Mesenchymal stem cell (in vitro differentiated cells and primary cell): Measurements from ENCODE around the gene CHEK2.
"Not testable (repeated sequence)": the region's sequence is repeated elsewhere in the genome, so short reads cannot be mapped to it uniquely, and the experiment has no call there.

Source experiments
- DNase-seq: peaks from one replicate; pipeline ENCODE4 v3.0.0-alpha.2; 2013
- H2AFZ ChIP-seq: one replicate; pipeline ENCODE4 v1.6.1; 2013; ENCODE audit warnings: low read depth, mild to moderate bottlenecking, control low read depth, inconsistent platforms, low read length, moderate library complexity
- H2AK5ac ChIP-seq: 2 replicates; pipeline ENCODE4 v1.6.1; 2013; ENCODE audit warnings: low read length, moderate library complexity, mild to moderate bottlenecking, inconsistent platforms; ENCODE audit not compliant: severe bottlenecking
- H2BK120ac ChIP-seq: one replicate; pipeline ENCODE4 v1.6.1; 2013; ENCODE audit warnings: low read depth, mild to moderate bottlenecking, inconsistent platforms, low read length, moderate library complexity
- H2BK12ac ChIP-seq, 2 experiments: one replicate each; pipeline ENCODE4 v1.6.1; 2013; ENCODE audit warnings: inconsistent platforms in 2 of 2, low read length in 2 of 2, mild to moderate bottlenecking in 2 of 2, moderate library complexity in 2 of 2, control low read depth in 1 of 2
- H2BK15ac ChIP-seq: one replicate; pipeline ENCODE4 v1.6.1; 2013; ENCODE audit warnings: mild to moderate bottlenecking, low read depth, inconsistent platforms; ENCODE audit not compliant: poor library complexity, severe bottlenecking
- H2BK5ac ChIP-seq: 2 replicates; pipeline ENCODE4 v1.6.1; 2013; ENCODE audit warnings: low read depth, mild to moderate bottlenecking, low read length, control low read depth, inconsistent platforms; ENCODE audit not compliant: poor library complexity, severe bottlenecking
- H3K14ac ChIP-seq, 2 experiments: one replicate each; pipeline ENCODE4 v1.6.1; 2013; ENCODE audit warnings: inconsistent platforms in 2 of 2, low read length in 2 of 2, control low read depth in 1 of 2, mild to moderate bottlenecking in 1 of 2, moderate library complexity in 1 of 2
- H3K18ac ChIP-seq, 2 experiments: one replicate each; pipeline ENCODE4 v1.6.1; 2013; ENCODE audit warnings: inconsistent platforms in 2 of 2, low read length in 2 of 2, control low read depth in 1 of 2, low read depth in 1 of 2, mild to moderate bottlenecking in 1 of 2
- H3K23ac ChIP-seq, 2 experiments: one replicate each; pipeline ENCODE4 v1.6.1; 2013; ENCODE audit warnings: inconsistent platforms in 2 of 2, low read length in 2 of 2, mild to moderate bottlenecking in 2 of 2, moderate library complexity in 2 of 2, control low read depth in 1 of 2
- H3K27ac ChIP-seq: 2 replicates; pipeline ENCODE4 v1.5.1; 2013; ENCODE audit warnings: mild to moderate bottlenecking, moderate library complexity, low read length, control low read depth, inconsistent platforms; ENCODE audit not compliant: poor library complexity, severe bottlenecking
- H3K27me3 ChIP-seq, 2 experiments: 2 replicates each; pipeline versions ENCODE4 v1.6.1 to v1.7.0; 2013; ENCODE audit warnings: low read length in 2 of 2, mild to moderate bottlenecking in 2 of 2, moderate library complexity in 2 of 2, control low read depth in 1 of 2, inconsistent platforms in 1 of 2; ENCODE audit not compliant: control insufficient read depth in 1 of 2, insufficient read depth in 1 of 2
- H3K36me3 ChIP-seq, 2 experiments: 2 replicates each; pipeline versions ENCODE4 v1.6.1 to v1.7.0; 2013; ENCODE audit warnings: low read length in 2 of 2, control low read depth in 1 of 2, inconsistent platforms in 1 of 2, low read depth in 1 of 2, mild to moderate bottlenecking in 1 of 2; ENCODE audit not compliant: insufficient read depth in 2 of 2, control insufficient read depth in 1 of 2
- H3K4ac ChIP-seq, 2 experiments: one replicate each; pipeline ENCODE4 v1.6.1; 2013; ENCODE audit warnings: inconsistent platforms in 2 of 2, low read length in 2 of 2, mild to moderate bottlenecking in 2 of 2, moderate library complexity in 2 of 2, control low read depth in 1 of 2, low read depth in 1 of 2
- H3K4me1 ChIP-seq: 2 replicates; pipeline ENCODE4 v1.6.1; 2013; ENCODE audit warnings: low read depth, low read length, control low read depth; ENCODE audit not compliant: control insufficient read depth, insufficient read depth
- H3K4me2 ChIP-seq: 2 replicates; pipeline ENCODE4 v1.6.1; 2013; ENCODE audit warnings: low read length, mild to moderate bottlenecking, inconsistent platforms; ENCODE audit not compliant: poor library complexity, severe bottlenecking
- H3K4me3 ChIP-seq, 2 experiments: 2 replicates each; pipeline versions ENCODE4 v1.5.1 to v1.7.0; 2013; ENCODE audit warnings: low read length in 2 of 2, mild to moderate bottlenecking in 2 of 2, control low read depth in 1 of 2, low read depth in 1 of 2; ENCODE audit not compliant: insufficient read depth in 1 of 2
- H3K79me1 ChIP-seq: replicated peaks from 2 replicates; pipeline ENCODE4 v1.6.1; 2013; ENCODE audit warnings: mild to moderate bottlenecking, control low read depth, low read length, inconsistent platforms; ENCODE audit not compliant: poor library complexity, severe bottlenecking
- H3K9ac ChIP-seq: 2 replicates; pipeline ENCODE4 v1.7.0; 2013; ENCODE audit warnings: mild to moderate bottlenecking, low read length, moderate library complexity
- H3K9me3 ChIP-seq: 2 replicates; pipeline ENCODE4 v1.7.0; 2013; ENCODE audit warnings: mild to moderate bottlenecking, low read length; ENCODE audit not compliant: control insufficient read depth
- H4K8ac ChIP-seq: one replicate; pipeline ENCODE4 v1.6.1; 2013; ENCODE audit warnings: inconsistent platforms, mild to moderate bottlenecking, low read length, moderate library complexity
- H4K91ac ChIP-seq: one replicate; pipeline ENCODE4 v1.6.1; 2013; ENCODE audit warnings: mild to moderate bottlenecking, low read length, inconsistent platforms
- WGBS: methylation state at CpG from one replicate; pipeline ENCODE4 v1.1.7; 2013; ENCODE audit warnings: mixed read lengths; 5-methylcytosine and 5-hydroxymethylcytosine counted together

CHEK2 gene

DNA sequence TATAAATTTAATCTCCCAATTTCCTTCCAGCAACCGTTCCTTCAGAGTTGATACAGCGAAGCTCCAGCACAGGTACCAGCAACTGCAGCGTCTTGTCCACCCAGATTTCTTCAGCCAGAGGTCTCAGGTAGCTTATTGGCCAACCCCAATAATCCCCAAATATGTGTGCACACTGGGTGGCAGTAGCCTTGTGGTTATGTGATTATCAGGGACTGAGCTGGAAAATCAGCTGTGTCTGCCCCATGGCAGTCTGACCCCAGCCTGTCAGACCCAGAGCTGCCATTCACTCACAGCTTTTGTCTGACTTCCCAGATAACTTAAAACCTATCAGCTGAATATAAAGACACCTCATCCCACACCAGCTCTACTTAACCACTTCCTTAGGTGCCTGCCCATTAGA lies 2.2 kb upstream of the CHEK2 start:
- peaks cover 31 to 51% of the 10 kb centered on the region in 2 experiments for H3K36me3 ChIP-seq

DNA sequence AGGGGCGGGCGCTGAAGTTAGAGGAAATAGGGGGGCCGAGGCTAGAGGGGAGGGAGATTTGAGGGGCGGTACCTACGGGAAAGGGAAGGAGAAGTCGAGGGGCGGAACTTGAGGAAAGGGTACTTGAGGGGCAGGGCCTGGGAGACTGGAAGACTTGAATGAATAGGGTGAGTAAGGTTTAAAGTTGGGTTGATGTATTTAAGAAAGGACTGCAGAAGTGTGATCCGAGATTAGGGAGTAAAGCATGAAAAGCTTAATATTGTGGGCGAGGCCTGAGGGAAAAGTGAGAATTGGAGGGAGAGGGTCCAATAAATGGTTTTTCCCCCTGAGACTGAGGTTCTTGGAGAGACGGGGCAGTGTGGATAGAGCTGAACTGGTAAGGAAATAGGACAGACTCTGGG lies 942 bp upstream of the CHEK2 start:
- Histone ChIP-seq H3K23ac (no peak overlapping the region), H3K9me3 (no peaks in the 10 kb centered on the region), H3K79me1 (peaks cover 28% of the 10 kb centered on the region), H2AFZ (no peak overlapping the region), H3K36me3 (peaks cover 22 to 39% of the 10 kb centered on the region in 2 experiments), H3K9ac (peak overlapping the region; percentile 98), H3K27ac (peak overlapping the region; percentile 73), H2AK5ac (no peak overlapping the region), H3K4me2 (peak overlapping the region; percentile 83), H3K4me1 (peaks cover 4% of the 10 kb centered on the region), H3K14ac (no peak overlapping the region), H2BK12ac (no peak overlapping the region), H3K4ac (no peak overlapping the region), H2BK120ac (no peak overlapping the region), H3K4me3 (peak overlapping the region in 1 of 2 experiments; percentile 90), H4K8ac (no peak overlapping the region), H4K91ac (no peak overlapping the region), H3K18ac (no peak overlapping the region), H2BK15ac (no peak overlapping the region), H2BK5ac (no peak overlapping the region), H3K27me3 (no peaks in the 10 kb centered on the region)
- DNase-seq = no peak
- 1% methylated on average over 10 of the region's 10 CpGs for WGBS

More for the DNA sequence above, 2.2 kb upstream of the CHEK2 start:
- H3K4me2 ChIP-seq = no peak overlapping the region
- H3K18ac ChIP-seq = no peak overlapping the region
- no peak overlapping the region for H2BK120ac ChIP-seq
- DNase-seq = no peak
- H4K91ac ChIP-seq = no peak overlapping the region
- H3K14ac ChIP-seq = no peak overlapping the region
- no peaks in the 10 kb centered on the region for H3K27me3 ChIP-seq
- H3K23ac ChIP-seq = no peak overlapping the region
- H2BK5ac ChIP-seq = no peak overlapping the region
- H3K4ac ChIP-seq = no peak overlapping the region
- no peak overlapping the region for H2AFZ ChIP-seq
- H3K27ac ChIP-seq = no peak overlapping the region
- no peak overlapping the region for H3K4me3 ChIP-seq
- H2AK5ac ChIP-seq = no peak overlapping the region
- H3K9me3 ChIP-seq = no peaks in the 10 kb centered on the region
- WGBS = 100% methylated on average over 3 of the region's 3 CpGs
- no peak overlapping the region for H2BK12ac ChIP-seq
- H3K9ac ChIP-seq = no peak overlapping the region
- H3K4me1 ChIP-seq = peaks cover 4% of the 10 kb centered on the region
- no peak overlapping the region for H2BK15ac ChIP-seq
- peaks cover 22% of the 10 kb centered on the region for H3K79me1 ChIP-seq
- no peak overlapping the region for H4K8ac ChIP-seq

DNA sequence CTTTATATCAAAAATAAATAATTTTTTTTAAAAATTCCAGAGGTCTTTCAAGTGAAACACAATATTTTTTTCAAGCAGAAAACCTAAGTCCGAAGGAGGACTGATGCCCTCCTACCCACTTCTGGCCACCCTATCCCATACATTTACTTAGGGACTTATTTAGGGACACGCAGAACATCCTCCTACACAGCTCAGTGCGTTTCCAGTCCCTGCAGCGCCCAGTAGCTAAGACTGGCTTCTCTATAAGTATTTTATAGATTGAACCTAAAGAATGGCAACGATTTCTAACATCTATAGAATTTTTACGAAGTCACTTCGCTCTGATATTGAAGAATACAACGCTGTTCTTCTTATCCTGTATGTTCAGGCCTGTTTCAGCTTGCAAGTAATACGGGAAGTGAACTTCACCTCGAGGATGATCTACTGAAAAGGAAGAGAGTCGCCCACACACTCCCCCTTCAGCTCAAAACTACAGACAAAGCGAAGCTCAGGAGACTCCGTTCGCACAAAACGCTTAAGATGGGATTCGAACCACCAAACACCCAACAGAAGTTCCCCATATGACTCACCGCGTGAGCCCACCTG lies 328 bp downstream of the CHEK2 start:
- Histone ChIP-seq H3K4me1 (peaks cover 4% of the 10 kb centered on the region), H3K27me3 (no peaks in the 10 kb centered on the region), H3K23ac (no peak overlapping the region), H4K91ac (no peak overlapping the region), H3K9ac (peak overlapping the region; percentile 98), H3K4me2 (peak overlapping the region; percentile 81), H3K18ac (peak overlapping the region in 1 of 2 experiments; percentile 29), H2BK5ac (no peak overlapping the region), H2BK15ac (no peak overlapping the region), H3K4ac (no peak overlapping the region), H3K9me3 (no peaks in the 10 kb centered on the region), H3K79me1 (peaks cover 30% of the 10 kb centered on the region), H3K36me3 (peaks cover 12 to 26% of the 10 kb centered on the region in 2 experiments), H2AK5ac (peak overlapping the region; percentile 53), H3K14ac (no peak overlapping the region), H3K4me3 (peak overlapping the region; percentile 56 to 90), H4K8ac (no peak overlapping the region), H2BK12ac (no peak overlapping the region), H2BK120ac (no peak overlapping the region), H3K27ac (peak overlapping the region; percentile 42), H2AFZ (peak overlapping the region; percentile 55)
- DNase-seq = no peak
- 15% methylated on average over 12 of the region's 18 CpGs for WGBS

DNA sequence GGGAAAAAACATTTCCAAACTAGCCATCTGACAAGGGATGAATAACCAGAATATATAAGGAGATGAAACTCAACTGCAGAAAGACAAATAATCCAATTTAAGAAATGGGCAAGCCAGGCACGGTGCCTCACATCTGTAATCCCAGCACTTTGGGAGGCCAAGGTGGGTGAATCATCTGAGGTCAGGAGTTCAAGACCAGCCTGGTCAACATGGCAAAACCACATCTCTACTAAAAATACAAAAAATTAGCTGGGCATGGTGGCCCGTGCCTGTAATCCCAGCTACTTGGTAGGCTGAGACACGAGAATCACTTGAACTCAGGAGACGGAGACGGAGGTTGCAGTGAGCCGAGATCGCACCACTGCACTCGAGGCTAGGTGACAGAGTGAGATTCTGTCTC lies 2.7 kb downstream of the CHEK2 start:
- DNase-seq, H3K4me1 ChIP-seq, H2BK5ac ChIP-seq, H3K36me3 ChIP-seq, H2BK12ac ChIP-seq, H2AFZ ChIP-seq, H3K9ac ChIP-seq, H3K14ac ChIP-seq, H3K4me3 ChIP-seq, H2AK5ac ChIP-seq, H3K27me3 ChIP-seq, H4K8ac ChIP-seq, H2BK15ac ChIP-seq, H3K9me3 ChIP-seq, H2BK120ac ChIP-seq, H3K23ac ChIP-seq, H3K18ac ChIP-seq, H3K4me2 ChIP-seq, H4K91ac ChIP-seq, H3K27ac ChIP-seq, H3K4ac ChIP-seq: not testable (repeated sequence)
- WGBS = 92% methylated on average over 8 of the region's 8 CpGs
- peaks cover 27% of the 10 kb centered on the region for H3K79me1 ChIP-seq
